GM12878 (cell line): ENCODE data around the gene DHCR24. TPM values are rescaled to one million over a fixed set of nuclear protein-coding genes. Genes with fewer than 3 reads are reported as not detected.

Source experiments
- ATAC-seq: fragments of 200-7000 bp; cut with Tn5 transposase; 3 replicates; pipeline ENCODE4 v1.9.1; 2020; ENCODE audit warnings: mild to moderate bottlenecking, moderate library complexity
- BruUV-seq: library from RNA; stranded (reverse); fragments of 400-500 nt; replicated peaks from 2 replicates; lab custom pipeline; 2021; lab: Mats Ljungman, UMichigan
- CTCF ChIA-PET: fragments of 300-600 bp; sonication (Branson Sonifier 250); formaldehyde crosslinking; extraction: SDS; loops from one replicate; lab custom pipeline; 2021; ENCODE audit warnings: inconsistent platforms; lab: Yijun Ruan, JAX
- POLR2A ChIA-PET: fragments of 350-600 bp; formaldehyde crosslinking; extraction: SDS; loops from one replicate; lab custom pipeline; 2021; ENCODE audit warnings: inconsistent platforms; lab: Charles Lee
- RAD21 ChIA-PET: fragments of 300-600 bp; sonication (Branson Sonifier 250); formaldehyde crosslinking; loops from one replicate; lab custom pipeline; 2023; ENCODE audit warnings: antibody characterized with exemption; ENCODE audit not compliant: unreplicated experiment; lab: Charles Lee
- SMC1A ChIA-PET: fragments of 300-600 bp; sonication (Branson Sonifier 250); formaldehyde crosslinking; loops from one replicate; lab custom pipeline; 2023; ENCODE audit not compliant: unreplicated experiment, uncharacterized antibody; lab: Charles Lee
- DNase-seq: peaks from one replicate; pipeline ENCODE4 v3.0.0-alpha.2; 2011; ENCODE audit warnings: low read depth, low spot score
- FAIRE-seq: peaks from 3 replicates; lab custom pipeline; 2011; peaks lifted over from hg19 to GRCh38; lab: Jason Lieb, UNC
- H2AFZ ChIP-seq: 2 replicates; pipeline ENCODE4 v1.6.0; 2011; ENCODE audit warnings: low read depth, low read length, control low read depth; ENCODE audit not compliant: control insufficient read depth
- H3K27ac ChIP-seq: 2 replicates; pipeline ENCODE4 v1.5.1; 2011; ENCODE audit warnings: control low read depth; ENCODE audit not compliant: control insufficient read depth, insufficient read depth
- H3K27me3 ChIP-seq, 2 experiments: replicated peaks in 1 of 2; 2 replicates each; pipeline versions ENCODE4 v1.6.0 to v1.6.1; 2011; ENCODE audit warnings: low read length in 1 of 2; ENCODE audit not compliant: control insufficient read depth in 2 of 2, insufficient read depth in 2 of 2
- H3K36me3 ChIP-seq, 2 experiments: 2 replicates each; pipeline ENCODE4 v1.5.1; 2011; ENCODE audit warnings: low read length in 1 of 2; ENCODE audit not compliant: control insufficient read depth in 2 of 2, insufficient read depth in 2 of 2
- H3K4me1 ChIP-seq: 2 replicates; pipeline ENCODE4 v1.6.1; 2011; ENCODE audit warnings: mild to moderate bottlenecking, low read length, moderate library complexity, mixed read lengths; ENCODE audit not compliant: control insufficient read depth, insufficient read depth
- H3K4me2 ChIP-seq: 2 replicates; pipeline ENCODE4 v1.6.0; 2011; ENCODE audit warnings: control low read depth; ENCODE audit not compliant: control insufficient read depth, insufficient read depth
- H3K4me3 ChIP-seq: fragments of 200-600 bp; sonication (generic); 2 replicates; pipeline ENCODE4 v1.5.1; 2016
- H3K79me2 ChIP-seq: 2 replicates; pipeline ENCODE4 v1.6.0; 2011; ENCODE audit warnings: low read length; ENCODE audit not compliant: control insufficient read depth, insufficient read depth
- H3K9ac ChIP-seq: 2 replicates; pipeline ENCODE4 v1.8.0; 2011; ENCODE audit warnings: low read length, control low read depth, mixed read lengths; ENCODE audit not compliant: control insufficient read depth, insufficient read depth
- H3K9me3 ChIP-seq: replicated peaks from 3 replicates; pipeline ENCODE4 v1.5.1; 2011; ENCODE audit warnings: mild to moderate bottlenecking, low read length; ENCODE audit not compliant: control insufficient read depth, insufficient read depth
- H4K20me1 ChIP-seq: 2 replicates; pipeline ENCODE4 v1.6.0; 2011; ENCODE audit not compliant: control insufficient read depth, insufficient read depth
- MYB ChIP-seq: fragments of 150-350 bp; IDR thresholded peaks from 2 replicates; pipeline ENCODE4 v1.6.1; 2014; ENCODE audit warnings: mild to moderate bottlenecking, low read depth, low read length, borderline replicate concordance
- MYC ChIP-seq: IDR thresholded peaks from 2 replicates; pipeline ENCODE4 v1.6.1; 2011; ENCODE audit warnings: mild to moderate bottlenecking, low read length, moderate library complexity, inconsistent platforms; ENCODE audit not compliant: insufficient read depth, insufficient replicate concordance, insufficient read length, severe bottlenecking
- PAX5 ChIP-seq: IDR thresholded peaks from 2 replicates; pipeline ENCODE4 v1.6.1; 2011; ENCODE audit warnings: low read depth, low read length, borderline replicate concordance
- REST ChIP-seq: IDR thresholded peaks from 2 replicates; pipeline ENCODE4 v1.6.1; 2012; ENCODE audit warnings: mild to moderate bottlenecking, low read depth, low read length
- SKIL ChIP-seq: fragments of 450-650 bp; IDR thresholded peaks from 2 replicates; pipeline ENCODE4 v1.6.1; 2017; ENCODE audit warnings: mild to moderate bottlenecking, low read depth, inconsistent platforms; ENCODE audit not compliant: poor library complexity, severe bottlenecking
- SMAD5 ChIP-seq: IDR thresholded peaks from 2 replicates; pipeline ENCODE4 v1.6.1; 2016; ENCODE audit warnings: antibody characterized with exemption, low read depth
- SREBF1 ChIP-seq: IDR thresholded peaks from 2 replicates; pipeline ENCODE4 v1.6.1; 2012; ENCODE audit warnings: mild to moderate bottlenecking, low read length
- TARDBP ChIP-seq: IDR thresholded peaks from 2 replicates; pipeline ENCODE4 v1.6.1; 2016; ENCODE audit warnings: borderline replicate concordance
- TCF3 ChIP-seq: IDR thresholded peaks from 2 replicates; pipeline ENCODE4 v1.6.1; 2012; ENCODE audit warnings: low read depth, mild to moderate bottlenecking, low read length, borderline replicate concordance; ENCODE audit not compliant: insufficient read depth
- WGBS: methylation state at CpG from one replicate; pipeline ENCODE4 v1.1.6; 2016; ENCODE audit warnings: low lambda C conversion rate; ENCODE audit not compliant: insufficient replicate concordance, insufficient coverage; ENCODE audit errors: missing lambda C conversion rate; 5-methylcytosine and 5-hydroxymethylcytosine counted together
- in situ Hi-C: fragments of 300-500 bp; cut with MboI; formaldehyde crosslinking; loops from 9 replicates; pipeline ENCODE4 v1.14.3; 2018; ENCODE audit warnings: mixed read lengths
- intact Hi-C: fragments of 100-400 bp; cut with micrococcal nuclease; formaldehyde crosslinking; loops from one replicate; pipeline ENCODE4 v1.14.2; 2022; ENCODE audit not compliant: unreplicated experiment
- polyA plus RNA-seq, 11 experiments: library from polyadenylated mRNA; depleted of rRNA in 4 of 11; unstranded in 6 of 11; stranded (reverse) in 5 of 11; fragments of >200 nt; fragmentation: Nextera tagmentation in 4 of 11; fragmentation: Illumina TruSeq in 1 of 11; extraction: Ambion mirVana in 4 of 11; extraction: Trizol in 1 of 11; gene quantifications; 1 replicate in 1 of 11; 2 replicates in 10 of 11; pipeline versions ENCODE4 v1.2.1 to v1.2.3, GENCODE V29; 2011 to 2016; ENCODE audit warnings: inconsistent platforms in 2 of 11, missing spikeins in 2 of 11, low read depth in 1 of 11
- total RNA-seq, 4 experiments: library from RNA; depleted of rRNA in 3 of 4; stranded (reverse); fragments of >200 nt in 3 of 4; fragmentation: Illumina TruSeq in 1 of 4; extraction: Trizol in 1 of 4; gene quantifications; 2 replicates each; pipeline versions ENCODE4 v1.2.1 to v1.2.3, GENCODE V29; 2013 to 2021

Gene DHCR24
- total and polyA plus RNA-seq, 10 of the 15 experiments (the other 5 are each of a cell fraction or from before 2014, with no cell fraction given): 23.3 to 169 (median 120) TPM

GRCh38 chr1:54806931-54807611 is 79.9 kb downstream of the DHCR24 start (continued):
- no peak for TF ChIP-seq SREBF1

GRCh38 chr1:54805981-54806381 is 81.0 kb downstream of the DHCR24 start:
- ChIA-PET SMC1A (no interaction called here), RAD21 (interaction anchor here (0.6 kb wide), 1 partner anchor 905 kb away, joined by 4 read pairs; no protein-coding TSS in a partner anchor), CTCF (interaction anchor here (1.3 kb wide), 1 partner anchor 139 kb away, joined by 3 read pairs; no protein-coding TSS in a partner anchor), POLR2A (no interaction called here)
- H4K20me1 ChIP-seq: no peaks in the 10 kb centered on the region
- no peaks in the 10 kb centered on the region for H3K9me3 ChIP-seq
- H3K27ac ChIP-seq: no peak overlapping the region
- 85% methylated on average over 35 of the region's 35 CpGs for WGBS
- FAIRE-seq (no peak), DNase-seq (no peak), ATAC-seq (no peak)
- BruUV-seq: no TSS peak
- in situ Hi-C loops: no loop called here
- no peak for TF ChIP-seq PAX5
- no peak overlapping the region for H3K4me3 ChIP-seq
- H3K79me2 ChIP-seq: no peaks in the 10 kb centered on the region
- H3K4me2 ChIP-seq: no peak overlapping the region
- H3K27me3 ChIP-seq: no peaks in the 10 kb centered on the region
- intact Hi-C loops: no loop called here
- no peaks in the 10 kb centered on the region for H3K36me3 ChIP-seq
- no peak overlapping the region for H2AFZ ChIP-seq
- H3K9ac ChIP-seq: no peak overlapping the region
- peaks cover 10% of the 10 kb centered on the region for H3K4me1 ChIP-seq

DNA sequence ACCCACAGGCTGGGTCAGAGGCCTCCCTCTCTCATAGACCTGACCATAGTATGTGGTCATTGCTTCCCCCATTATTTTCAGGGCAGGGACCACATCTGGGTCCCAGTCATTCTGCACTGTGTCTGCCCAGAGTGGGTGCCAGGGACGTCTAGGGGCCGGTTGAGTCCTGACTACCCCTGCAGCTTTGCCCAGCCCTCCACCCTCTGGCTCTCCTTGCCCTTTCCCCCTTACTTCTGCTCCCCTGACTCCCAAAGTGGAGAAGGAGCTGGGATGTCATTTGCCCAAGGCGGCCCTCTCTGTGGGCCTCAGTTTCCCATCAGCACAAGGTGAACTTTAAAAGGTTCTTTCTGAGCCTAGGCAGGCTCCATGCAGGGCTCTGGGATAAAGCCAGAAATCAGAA is 81.5 kb downstream of the DHCR24 start:
- Histone ChIP-seq H3K27ac (no peak overlapping the region), H3K4me1 (peaks cover 13% of the 10 kb centered on the region), H4K20me1 (no peaks in the 10 kb centered on the region), H3K4me3 (no peak overlapping the region), H3K79me2 (no peaks in the 10 kb centered on the region), H3K36me3 (no peaks in the 10 kb centered on the region), H3K4me2 (no peak overlapping the region), H2AFZ (no peak overlapping the region), H3K9me3 (no peaks in the 10 kb centered on the region), H3K27me3 (no peaks in the 10 kb centered on the region), H3K9ac (no peak overlapping the region)
- RAD21 ChIA-PET: no interaction called here
- BruUV-seq: no TSS peak
- ATAC-seq (no peak), DNase-seq (no peak), FAIRE-seq (no peak)
- in situ Hi-C loops: no loop called here
- SMC1A ChIA-PET: interaction anchor here (1.3 kb wide), 1 partner anchor 10 kb away, joined by 3 read pairs; no protein-coding TSS in a partner anchor
- POLR2A ChIA-PET: no interaction called here
- intact Hi-C loops: no loop called here
- CTCF ChIA-PET: no interaction called here
- 38% methylated on average over 3 of the region's 3 CpGs for WGBS
- TF ChIP-seq SKIL: no peak
- TF ChIP-seq REST: no peak
- no peak for TF ChIP-seq SMAD5
- no peak for TF ChIP-seq MYB
- no peak for TF ChIP-seq TCF3
- no peak for TF ChIP-seq MYC
- TF ChIP-seq TARDBP: no peak
